T-helper 2 cell treated with Interferon-gamma antibody and Interleukin-4, amounts not matched to agents 100 ng/mL and 5 ng/mL, for 36 hours (primary cell): ENCODE data around the gene SYT12. TPM values are rescaled to one million over a fixed set of nuclear protein-coding genes. Genes with fewer than 3 reads are reported as not detected.
"Not testable (repeated sequence)": the region's sequence is repeated elsewhere in the genome, so short reads cannot be mapped to it uniquely, and the experiment has no call there.

Experiments
- intact Hi-C: fragments of 100-400 bp; cut with micrococcal nuclease; formaldehyde crosslinking; loops from one replicate; pipeline ENCODE4 v1.15.1; 2023
- total RNA-seq: library from RNA; stranded (reverse); gene quantifications from 2 replicates; pipeline ENCODE4 v1.2.3, GENCODE V29; 2022

SYT12 gene
- total RNA-seq, 1 donor from 2014 or later: not detected

DNA sequence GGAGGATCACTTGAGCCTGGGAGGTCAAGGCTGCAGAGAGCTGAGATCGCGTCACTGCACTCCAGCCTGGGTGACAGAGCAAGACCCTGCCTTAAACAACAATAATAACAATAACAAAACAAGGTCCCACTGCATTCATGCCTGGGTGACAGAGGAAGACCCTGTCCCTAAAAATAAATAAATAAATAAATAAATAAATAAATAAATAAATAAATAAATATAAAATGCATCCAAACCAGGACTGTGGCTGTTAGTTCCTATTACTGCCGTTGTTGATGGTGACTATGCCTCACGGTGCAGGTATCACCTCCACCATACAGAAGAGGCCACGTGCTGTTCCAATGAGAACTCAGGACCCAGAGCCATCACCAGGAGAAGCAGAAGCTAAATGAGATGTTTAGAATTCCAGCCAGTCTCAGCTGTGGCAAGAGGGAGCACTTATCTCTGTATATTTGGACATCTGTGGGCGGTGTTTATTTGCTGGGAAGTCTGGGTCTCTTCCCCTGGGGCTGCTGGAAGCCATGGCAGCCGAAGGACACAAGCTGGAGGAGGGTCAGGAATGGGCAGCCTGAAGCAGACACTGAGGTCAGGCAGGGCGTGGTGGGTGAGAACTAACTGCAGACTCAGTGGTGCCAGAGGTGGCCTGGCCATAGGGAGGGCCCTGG lies 26.2 kb upstream of the SYT12 start:
- intact Hi-C loops: no loop called here

DNA sequence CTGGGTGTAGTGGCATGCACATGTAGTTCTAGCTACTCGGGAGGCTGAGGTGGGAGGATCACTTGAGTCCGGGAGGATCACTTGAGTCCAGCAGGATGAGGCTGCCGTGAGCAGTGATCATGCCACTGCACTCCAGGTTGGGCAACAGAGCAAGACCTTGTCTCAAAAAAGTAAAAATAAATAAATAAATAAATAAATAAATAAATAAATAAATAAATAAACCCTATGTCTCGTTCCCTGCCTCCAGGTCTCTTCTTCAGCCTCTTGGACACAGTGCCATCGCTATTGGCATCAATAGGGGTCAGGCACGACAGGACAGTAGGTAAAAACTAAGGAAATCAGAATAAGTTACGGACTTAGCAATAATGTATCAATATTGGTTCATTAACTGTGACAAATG lies 23.4 kb upstream of the SYT12 start:
- intact Hi-C loops: no loop called here

DNA sequence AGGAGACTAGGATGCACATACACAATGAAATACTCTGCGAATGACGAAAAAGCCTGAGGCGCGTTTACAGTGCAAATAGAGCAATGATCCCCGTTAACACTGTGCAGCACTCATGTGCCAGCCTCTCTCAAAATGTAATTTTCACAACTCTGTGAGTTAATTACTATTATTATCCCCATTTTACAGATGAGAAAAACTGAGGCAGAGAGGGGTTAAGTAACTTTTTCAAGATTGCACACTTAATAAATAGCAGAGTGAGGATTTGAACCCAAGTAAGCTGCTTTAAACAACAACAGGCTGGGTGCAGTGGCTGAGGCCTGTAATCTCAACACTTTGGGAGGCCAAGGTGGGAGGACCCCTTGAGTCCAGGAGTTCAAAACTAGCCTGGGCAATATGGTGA lies 21.6 kb upstream of the SYT12 start:
- intact Hi-C loops: no loop called here

DNA sequence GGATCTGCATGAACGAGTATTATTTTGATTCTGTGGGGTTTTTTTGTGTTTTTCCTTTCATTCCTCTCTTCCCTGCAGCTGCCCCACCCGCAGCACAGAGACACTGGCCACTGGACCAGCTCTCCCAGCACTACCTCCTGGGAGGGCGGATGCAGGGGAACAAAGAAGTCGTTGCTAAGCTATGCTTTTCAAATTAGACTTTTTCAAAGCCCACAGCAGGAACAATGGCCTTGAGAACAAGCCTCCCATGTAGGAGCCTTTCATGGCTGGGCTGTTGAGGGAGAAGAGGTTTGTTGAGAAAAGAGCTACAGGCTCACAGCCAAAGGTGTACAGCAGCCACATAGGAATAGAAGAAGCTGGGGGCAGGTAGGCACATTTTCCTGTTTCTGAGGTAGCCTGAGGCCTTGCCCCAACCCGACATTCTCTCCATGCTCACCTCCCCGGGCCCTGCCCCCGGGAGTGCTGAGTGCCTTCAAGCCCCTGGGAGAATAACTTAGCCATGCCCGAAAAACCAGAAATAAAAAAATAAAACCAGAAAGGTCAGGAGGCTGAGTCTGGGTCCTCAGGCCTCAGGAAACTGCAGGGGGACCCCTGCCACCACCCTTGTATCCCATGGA lies 20.5 kb upstream of the SYT12 start:
- intact Hi-C loops: no loop called here

DNA sequence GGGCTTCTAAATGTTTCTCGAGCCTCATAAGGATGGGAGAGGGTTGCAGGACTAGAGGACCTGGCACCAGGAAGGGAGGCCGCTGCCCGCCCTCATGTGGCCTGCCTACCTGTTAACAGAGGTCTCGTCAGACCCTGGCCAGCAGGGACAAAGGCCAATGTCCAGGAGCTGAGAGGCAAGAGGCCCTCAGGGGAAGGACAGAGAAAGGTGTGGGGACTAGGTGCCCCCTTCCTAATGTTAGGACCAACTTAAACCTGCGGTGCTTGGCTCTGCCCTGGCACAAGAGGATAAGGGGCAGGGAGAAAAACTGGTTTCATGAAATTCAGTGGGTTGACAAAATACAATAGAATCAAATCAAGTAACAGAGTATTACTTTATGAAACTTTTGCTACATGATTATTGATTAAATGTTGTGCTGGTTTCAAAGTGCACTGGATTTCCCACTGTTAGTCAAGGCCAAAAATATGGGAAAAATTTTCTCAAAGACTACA lies 20.0 kb upstream of the SYT12 start:
- intact Hi-C loops: no loop called here

DNA sequence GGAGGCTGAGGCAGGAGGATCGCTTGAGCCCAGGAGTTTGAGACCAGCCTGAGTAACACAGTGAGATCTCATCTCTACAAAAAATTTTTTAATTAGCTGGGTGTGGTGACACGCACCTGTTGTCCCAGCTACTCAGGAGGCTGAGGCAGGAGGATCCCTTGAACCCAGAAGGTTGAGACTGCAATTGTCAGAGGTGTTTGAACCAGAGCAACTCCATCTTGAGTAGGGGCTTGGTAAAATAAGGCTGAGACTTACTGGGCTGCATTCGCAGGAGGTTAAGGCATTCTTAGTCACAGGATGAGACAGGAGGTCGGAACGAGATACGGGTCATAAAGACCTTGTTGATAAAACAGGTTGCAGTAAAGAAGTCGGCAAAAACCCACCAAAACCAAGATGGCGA lies 17.7 kb upstream of the SYT12 start:
- intact Hi-C loops: not testable (repeated sequence)

DNA sequence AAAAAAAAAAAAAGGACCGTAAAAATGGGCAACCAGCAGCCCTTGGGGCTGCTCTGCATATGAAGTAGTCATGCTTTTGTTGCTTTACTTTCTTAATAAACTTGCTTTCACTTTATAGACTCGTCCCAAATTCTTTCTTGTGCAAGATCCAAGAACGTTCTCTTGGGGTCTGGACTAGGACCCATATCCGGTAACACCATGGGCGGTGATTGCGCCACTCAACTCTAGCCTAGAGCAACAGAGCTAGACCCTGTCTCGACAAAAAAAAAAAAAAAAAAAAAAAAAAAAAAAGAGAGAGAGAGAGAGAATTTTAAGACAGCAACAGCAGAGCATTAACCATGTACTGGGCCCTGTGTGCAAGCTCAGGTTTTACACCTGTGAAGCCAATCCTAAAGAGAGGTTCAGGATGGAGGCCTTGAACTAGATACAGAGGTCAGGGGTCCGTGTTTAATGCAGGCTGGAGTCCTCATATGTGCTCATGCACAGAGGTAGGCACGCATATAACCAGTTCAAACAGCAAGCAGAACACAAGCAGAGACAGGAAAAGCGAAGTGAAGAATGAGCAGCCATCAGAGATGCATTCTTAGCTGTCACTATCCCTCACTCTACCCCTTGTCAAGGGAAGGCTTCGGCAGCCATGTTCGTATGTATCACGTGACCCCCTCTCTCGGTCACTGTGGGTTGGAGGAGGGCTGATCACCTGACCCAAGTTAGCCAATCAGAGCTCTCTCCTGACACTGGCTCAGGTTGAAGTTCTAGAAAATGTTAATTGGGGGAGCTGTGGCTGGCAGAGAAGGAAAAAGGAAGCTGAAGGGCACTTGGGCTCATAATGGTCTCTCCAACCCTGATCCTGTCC lies 16.7 kb upstream of the SYT12 start:
- intact Hi-C loops: no loop called here

DNA sequence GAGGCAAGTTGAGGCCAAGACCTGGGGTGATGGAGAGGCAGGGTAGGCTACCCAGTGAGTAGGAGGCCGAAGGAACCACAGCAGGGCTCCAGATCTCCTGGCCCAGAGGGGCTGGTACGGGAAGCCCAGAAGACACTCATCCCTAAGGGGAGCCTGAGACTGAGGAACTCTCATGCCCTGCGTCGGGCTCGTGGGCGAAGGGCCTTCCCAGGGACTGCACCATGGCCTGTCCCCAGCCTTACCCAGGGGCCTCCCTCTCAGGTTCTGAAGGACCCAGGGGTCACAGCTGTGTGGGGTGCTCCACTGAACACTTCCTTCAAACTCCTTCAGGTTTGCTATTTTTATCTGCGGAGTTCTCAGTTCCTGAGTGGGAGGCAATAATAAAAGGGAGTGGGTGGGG lies 15.8 kb upstream of the SYT12 start:
- intact Hi-C loops: no loop called here

DNA sequence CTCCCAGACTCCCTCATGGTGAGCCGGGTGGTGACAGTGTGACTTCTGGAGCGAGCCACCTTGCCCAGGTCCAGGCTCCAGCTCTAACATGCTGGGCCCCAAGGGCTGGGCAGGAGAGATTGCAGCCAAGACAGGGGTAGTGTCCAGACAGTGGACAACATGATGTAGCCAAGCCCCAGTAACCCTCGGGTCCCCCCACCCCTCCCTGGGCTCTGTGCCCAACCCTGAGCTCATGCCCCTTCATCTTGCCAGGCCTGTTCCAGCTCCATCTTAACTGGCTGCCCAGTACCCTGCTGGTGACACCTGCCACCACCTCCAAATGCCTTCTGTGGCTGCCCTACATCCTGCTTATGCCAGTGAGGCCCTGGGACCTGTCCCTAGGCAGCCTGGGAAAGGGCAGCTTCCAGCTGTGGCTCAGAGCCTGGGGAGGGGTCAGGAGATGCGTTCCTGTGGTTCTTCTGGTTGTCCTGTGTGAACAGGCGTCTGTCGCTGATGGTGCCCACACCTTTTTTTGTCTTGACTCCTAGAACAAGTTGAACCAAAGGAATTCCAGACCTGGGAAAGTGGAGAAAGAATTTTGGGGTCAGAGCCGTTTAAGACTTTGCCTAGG lies 12.5 kb upstream of the SYT12 start:
- intact Hi-C loops: no loop called here

DNA sequence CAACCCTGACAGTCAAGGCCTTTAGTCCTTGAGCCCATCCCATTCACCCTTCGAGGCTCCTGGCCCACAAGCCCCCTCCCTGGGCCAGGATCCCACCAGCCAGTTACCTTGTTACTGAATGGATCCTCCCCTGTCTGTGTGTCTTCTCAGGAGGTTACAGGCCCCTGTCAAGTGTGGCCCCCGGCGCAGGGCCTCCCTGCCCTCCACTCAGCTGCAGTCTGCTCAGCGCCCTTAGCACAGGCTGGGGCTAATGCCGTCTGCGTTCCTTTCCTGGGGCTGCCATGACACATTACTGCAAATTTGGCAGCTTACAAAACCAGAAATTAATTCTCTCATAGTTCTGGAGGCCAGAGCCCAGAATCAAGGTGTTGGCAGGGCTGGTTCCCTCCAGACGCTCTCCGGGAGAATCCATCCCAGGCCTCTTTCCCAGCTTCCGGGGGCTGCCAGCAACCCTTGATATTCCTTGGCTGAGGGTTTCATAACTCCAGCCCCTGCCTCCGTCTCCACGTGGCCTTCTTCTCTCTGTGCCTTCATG lies 9.4 kb upstream of the SYT12 start:
- intact Hi-C loops: no loop called here

DNA sequence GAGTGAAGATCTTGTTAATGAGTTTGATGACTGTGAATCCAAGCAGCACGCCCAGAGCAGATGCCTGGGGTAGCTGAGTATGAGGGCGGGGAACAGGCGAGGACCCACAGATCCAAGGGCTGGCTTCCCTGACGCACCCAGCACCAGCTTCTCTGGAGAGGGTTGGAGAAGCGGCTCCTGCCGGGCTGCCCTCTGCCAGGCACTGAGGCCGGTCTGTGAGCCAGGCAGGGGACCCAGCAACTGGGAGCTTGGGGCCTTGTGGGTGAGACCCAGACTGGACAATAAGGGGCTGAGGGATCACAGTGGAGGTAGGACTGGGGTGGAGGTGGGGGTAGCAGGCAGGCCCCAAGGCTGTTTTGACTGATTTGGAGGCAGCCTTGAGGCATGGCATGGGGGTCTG lies 8.6 kb upstream of the SYT12 start:
- intact Hi-C loops: no loop called here

DNA sequence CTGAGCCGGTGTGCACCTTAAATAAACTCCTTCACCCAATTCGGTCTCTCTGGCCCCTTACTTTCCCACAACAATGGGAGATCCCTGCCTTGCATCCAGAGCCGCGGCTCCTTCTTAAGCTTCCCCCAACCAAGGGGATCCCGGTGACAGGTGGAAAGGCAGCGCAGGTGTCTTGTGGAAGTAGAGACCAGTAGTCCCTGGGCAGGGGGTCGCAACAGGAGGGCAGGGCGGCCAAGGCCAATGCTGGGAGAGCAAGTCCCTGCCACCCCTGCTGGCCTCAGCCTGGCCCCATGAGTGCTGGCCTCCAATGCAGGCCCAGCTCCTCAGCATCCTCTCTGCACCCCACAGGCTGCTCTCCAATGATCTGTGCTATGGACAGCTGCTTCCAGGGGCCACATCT lies 7.9 kb upstream of the SYT12 start:
- intact Hi-C loops: no loop called here

DNA sequence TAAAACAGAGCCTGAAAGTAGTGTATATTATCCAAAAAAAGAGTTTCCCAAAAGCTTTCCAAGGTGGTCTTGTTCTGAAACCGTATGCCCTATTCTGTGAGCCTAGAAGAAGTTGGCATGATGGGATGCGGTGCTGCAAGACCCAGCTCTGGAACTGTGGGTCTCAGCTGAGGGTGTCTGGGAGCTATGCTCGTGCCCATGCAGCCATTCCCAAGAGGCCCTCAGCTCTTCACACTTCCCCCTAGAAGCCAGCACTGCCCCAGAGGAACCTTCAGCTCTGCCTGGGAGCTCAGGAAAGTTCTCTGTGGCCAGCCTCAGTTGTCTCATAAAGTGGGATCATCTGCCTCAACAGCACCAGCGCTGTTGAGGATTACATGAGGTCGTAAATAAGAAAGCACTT lies 6.4 kb upstream of the SYT12 start:
- intact Hi-C loops: no loop called here

DNA sequence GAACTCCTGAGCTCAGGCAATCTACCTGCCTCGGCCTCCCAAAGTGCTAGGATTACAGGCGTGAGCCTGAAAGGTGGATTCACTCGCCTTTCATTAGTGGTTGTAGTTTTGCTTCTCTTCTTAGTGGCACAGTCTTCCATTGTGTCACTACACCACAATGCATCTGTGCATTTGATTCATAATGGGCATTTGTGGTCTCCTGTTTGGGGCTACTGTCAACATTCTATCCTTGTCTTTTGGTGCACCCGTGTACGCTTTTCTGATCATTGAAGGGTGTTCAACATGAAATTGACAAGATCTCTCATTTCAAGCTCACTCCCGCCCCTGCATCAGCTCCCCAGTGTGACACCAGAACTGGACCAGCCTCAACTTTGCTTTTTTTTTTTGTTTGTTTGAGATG lies 2.0 kb upstream of the SYT12 start:
- intact Hi-C loops: no loop called here

DNA sequence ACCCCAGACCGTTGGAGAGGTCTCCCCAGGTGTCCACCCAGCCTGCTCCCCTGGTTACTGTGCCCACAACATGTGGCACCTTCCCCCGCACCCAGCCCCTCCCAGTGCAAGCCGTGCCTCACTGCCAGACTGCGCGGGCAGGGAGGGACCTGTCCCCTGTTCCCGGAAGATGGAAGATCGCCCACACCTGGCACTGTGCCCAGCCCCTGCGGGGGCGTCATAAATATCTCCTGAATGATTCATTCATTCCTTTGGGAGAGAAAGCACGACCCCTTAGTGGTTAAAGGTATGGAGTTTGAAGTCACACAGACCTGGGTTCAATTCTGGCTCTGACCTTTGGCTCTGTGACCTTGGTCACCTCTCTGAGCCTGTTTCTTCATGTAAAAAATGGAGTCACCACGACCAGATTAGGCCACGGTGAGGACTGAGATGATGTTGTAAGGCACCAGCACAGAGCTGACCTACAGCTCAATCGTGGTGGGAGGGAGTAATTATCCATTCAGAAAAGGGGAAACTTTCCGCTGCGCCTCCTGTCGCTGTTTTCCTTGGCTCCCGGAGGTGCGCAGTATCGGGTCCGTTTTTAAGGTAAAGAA lies 497 bp upstream of the SYT12 start:
- intact Hi-C loops: no loop called here

DNA sequence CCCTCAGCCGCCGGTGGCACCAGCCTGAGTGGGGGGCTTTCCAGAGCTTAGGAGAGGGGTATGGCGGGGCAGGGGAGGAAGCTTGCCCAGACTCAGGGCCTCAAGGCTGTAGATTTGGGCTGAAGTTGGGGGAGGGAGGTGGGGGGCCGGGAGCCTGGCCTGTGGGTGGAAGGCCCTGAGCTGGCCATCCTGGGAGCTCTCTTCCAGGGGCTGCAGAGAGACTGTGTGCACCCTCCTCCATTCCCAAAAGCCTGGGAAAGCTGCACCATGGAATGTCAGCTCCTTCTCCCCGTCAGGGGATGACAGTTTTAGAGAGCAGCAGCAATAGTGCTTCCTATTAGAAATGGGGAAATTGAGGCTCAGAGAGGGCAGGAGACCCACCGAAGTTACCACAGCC lies 1.0 kb downstream of the SYT12 start:
- intact Hi-C loops: no loop called here

DNA sequence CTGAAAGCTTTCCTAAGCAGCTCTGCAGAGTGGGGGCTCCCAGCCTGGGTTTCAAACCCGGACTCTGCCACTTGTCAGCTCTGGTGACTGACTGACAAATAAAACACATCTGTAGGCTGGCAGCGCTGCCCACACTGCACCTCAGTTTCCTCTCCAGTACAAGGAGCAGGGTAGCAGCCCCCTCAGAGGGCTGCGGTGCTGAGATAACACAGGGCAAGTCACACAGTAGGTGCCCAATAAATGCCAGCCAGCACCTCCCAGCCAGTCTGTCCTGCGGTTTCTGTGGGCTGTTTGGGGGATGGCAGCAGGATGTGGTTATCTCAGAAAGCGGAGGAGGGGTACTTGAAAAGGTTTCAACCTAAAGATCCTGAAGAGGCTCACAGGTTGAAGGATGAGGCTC lies 1.5 kb downstream of the SYT12 start:
- intact Hi-C loops: no loop called here

DNA sequence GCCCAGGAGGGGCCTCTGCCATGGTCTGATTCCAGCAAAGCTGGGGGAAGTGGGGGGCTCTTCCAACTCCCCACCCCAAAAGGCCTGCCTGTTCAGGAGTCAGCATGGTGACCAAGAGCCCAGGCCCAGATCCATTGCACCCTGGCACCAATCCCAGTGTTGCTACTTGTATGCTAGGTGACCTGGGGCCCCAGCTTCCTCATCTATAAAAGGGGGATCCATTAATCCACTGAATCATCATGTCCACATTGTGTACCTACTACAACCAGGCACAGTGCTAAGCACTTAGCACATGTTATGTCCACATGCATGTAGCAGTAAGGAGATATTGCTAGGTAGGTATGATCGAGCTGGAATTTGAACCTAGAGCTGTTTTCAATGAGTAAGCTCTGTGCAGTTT lies 2.0 kb downstream of the SYT12 start:
- intact Hi-C loops: no loop called here

DNA sequence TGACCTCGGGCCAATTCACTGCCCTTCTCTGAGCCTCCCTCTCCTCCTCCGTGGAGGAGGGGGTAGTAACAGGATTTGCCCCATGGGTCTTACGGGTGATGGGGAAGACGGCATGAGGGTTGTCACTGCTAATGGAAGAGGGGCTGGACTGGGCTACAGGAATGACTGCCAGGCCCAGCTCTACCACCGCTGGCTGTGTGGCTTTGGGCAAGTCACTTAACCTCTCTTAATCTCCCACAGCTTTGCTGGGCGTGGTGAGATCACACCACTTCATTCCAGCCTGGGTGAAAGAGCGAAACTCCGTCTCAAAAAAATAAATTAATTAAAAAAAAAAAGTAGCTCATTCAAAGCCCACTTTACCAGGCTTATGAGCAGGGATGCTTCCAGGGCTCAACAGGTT lies 2.8 kb downstream of the SYT12 start:
- intact Hi-C loops: no loop called here

DNA sequence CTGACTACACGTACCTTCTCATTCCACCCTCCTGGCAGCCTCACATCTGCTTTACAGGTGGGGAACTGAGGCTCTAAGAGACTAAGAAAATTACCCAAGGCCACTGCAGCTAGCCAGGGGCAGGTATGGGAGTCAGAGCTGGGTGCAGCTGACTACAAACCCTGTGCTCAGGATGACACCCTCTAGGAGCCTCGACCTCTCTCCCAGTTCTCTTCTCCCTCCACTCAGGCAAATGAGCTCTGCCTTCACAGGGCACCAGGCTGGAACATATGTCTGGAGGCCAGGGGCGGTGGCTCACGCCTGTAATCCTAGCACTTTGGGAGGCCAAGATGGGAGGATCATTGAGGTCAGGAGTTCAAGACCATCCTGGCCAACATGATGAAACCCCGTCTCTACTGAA lies 4.0 kb downstream of the SYT12 start:
- intact Hi-C loops: no loop called here

DNA sequence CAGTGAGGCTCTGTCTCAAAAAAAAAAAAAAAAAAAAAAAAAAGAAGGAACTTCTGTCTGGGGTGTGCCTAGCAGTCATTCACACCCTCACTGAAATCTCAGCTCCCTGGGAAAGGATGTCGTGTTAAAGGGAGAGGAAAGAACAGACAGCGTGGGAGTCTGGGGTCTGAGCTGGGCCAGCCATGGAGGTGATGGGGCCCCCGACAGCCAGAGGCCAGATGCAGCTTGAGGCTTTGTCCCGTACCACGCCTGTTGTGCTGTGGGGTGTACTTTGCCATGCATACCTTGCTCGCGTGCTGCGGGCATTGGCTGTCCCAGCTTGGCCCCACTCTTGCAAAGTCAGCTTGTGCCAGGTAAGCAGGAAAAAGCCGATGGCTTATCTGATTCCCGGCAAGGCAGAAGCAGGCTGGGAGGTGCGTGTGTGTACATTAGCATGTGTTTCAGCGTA lies 4.6 kb downstream of the SYT12 start:
- intact Hi-C loops: no loop called here
